ENCODE results near the gene DVL2. TPM values are rescaled to one million over a fixed set of nuclear protein-coding genes. Genes with fewer than 3 reads are reported as not detected.

Gene DVL2
- total RNA-seq, 4 donors from 2014 or later = 21.4 to 58.0 (median 37.3) TPM

GRCh38 chr17:7236808-7237207 is 2.5 kb upstream of the DVL2 start:
- intact Hi-C loops (cut with DNase I) = no loop called here
- TF ChIP-seq POLR2A (IDR thresholded peaks at IDR 0.05) = no peak
- TF ChIP-seq CTCF (IDR thresholded peaks at IDR 0.05) = no peak
- peaks cover 12 to 37% (median 14%) of the 10 kb centered on the region in 3 donors for H3K36me3 ChIP-seq
- WGBS, 2 donors = 84 to 86% methylated on average over 6 of the region's 6 CpGs
- peak overlapping the region in 1 of 4 donors; percentile 97 for H3K4me3 ChIP-seq
- no peak for DNase-seq
- peak overlapping the region; percentile 97 to 98 (median 98) for H3K27ac ChIP-seq
- peaks cover 49 to 76% (median 55%) of the 10 kb centered on the region in 3 donors for H3K4me1 ChIP-seq
- no peaks in the 10 kb centered on the region for H3K27me3 ChIP-seq
- no peaks in the 10 kb centered on the region for H3K9me3 ChIP-seq

GRCh38 chr17:7235693-7236665 is 1.7 kb upstream of the DVL2 start:
- Histone ChIP-seq H3K36me3 (peaks cover 12 to 34% (median 13%) of the 10 kb centered on the region in 3 donors), H3K4me1 (peaks cover 43 to 77% (median 53%) of the 10 kb centered on the region in 3 donors), H3K9me3 (no peaks in the 10 kb centered on the region), H3K27ac (peak overlapping the region; percentile 92 to 97 (median 94)), H3K27me3 (no peaks in the 10 kb centered on the region), H3K4me3 (no peak overlapping the region)
- no peak for TF ChIP-seq CTCF (IDR thresholded peaks at IDR 0.05)
- no peak for TF ChIP-seq POLR2A (IDR thresholded peaks at IDR 0.05)
- no peak for DNase-seq
- intact Hi-C loops (cut with DNase I) = no loop called here
- WGBS, 2 donors = 83 to 86% methylated on average over 14 to 15 of the region's 22 CpGs

- WGBS, 2 donors = 3% methylated on average over 5 of the region's 9 CpGs
- DNase-seq = no peak
- Histone ChIP-seq H3K4me3 (peak overlapping the region; percentile 90 to 98 (median 97)), H3K27me3 (no peaks in the 10 kb centered on the region), H3K27ac (peak overlapping the region; percentile 92 to 97 (median 94)), H3K36me3 (peaks cover 14 to 44% (median 28%) of the 10 kb centered on the region in 3 donors), H3K4me1 (peaks cover 32 to 87% (median 47%) of the 10 kb centered on the region in 3 donors), H3K9me3 (no peaks in the 10 kb centered on the region)
- no peak for TF ChIP-seq CTCF (IDR thresholded peaks at IDR 0.05)
- no peak for TF ChIP-seq POLR2A (IDR thresholded peaks at IDR 0.05)
- intact Hi-C loops (cut with DNase I) = no loop called here
These were observed 625 bp downstream of the DVL2 start for GRCh38 chr17:7233701-7234082.

GRCh38 chr17:7232114-7232513 is 2.2 kb downstream of the DVL2 start:
- Histone ChIP-seq H3K27ac (peak overlapping the region; percentile 9 to 97 (median 54)), H3K9me3 (no peaks in the 10 kb centered on the region), H3K4me3 (peak overlapping the region in 2 of 4 donors; percentile 97 to 98), H3K4me1 (peaks cover 29 to 95% (median 52%) of the 10 kb centered on the region in 3 donors), H3K27me3 (no peaks in the 10 kb centered on the region), H3K36me3 (peaks cover 18 to 57% (median 31%) of the 10 kb centered on the region in 3 donors)
- TF ChIP-seq POLR2A (IDR thresholded peaks at IDR 0.05) (no peak), CTCF (IDR thresholded peaks at IDR 0.05) (no peak)
- intact Hi-C loops (cut with DNase I) = no loop called here
- WGBS, 2 donors = 58 to 66% methylated on average over 5 of the region's 5 CpGs
- no peak for DNase-seq

- intact Hi-C loops (cut with DNase I) = no loop called here
- DNase-seq = no peak
- H3K9me3 ChIP-seq = no peaks in the 10 kb centered on the region
- H3K27ac ChIP-seq = peak overlapping the region; percentile 83 to 100 (median 90)
- TF ChIP-seq POLR2A (IDR thresholded peaks at IDR 0.05) (no peak), CTCF (IDR thresholded peaks at IDR 0.05) (no peak)
- no peak overlapping the region for H3K4me3 ChIP-seq
- peaks cover 40 to 63% (median 42%) of the 10 kb centered on the region in 3 donors for H3K36me3 ChIP-seq
- H3K4me1 ChIP-seq = peaks cover 14 to 89% (median 34%) of the 10 kb centered on the region in 3 donors
- H3K27me3 ChIP-seq = no peaks in the 10 kb centered on the region
- 91 to 93% methylated on average over 4 to 10 of the region's 19 CpGs for WGBS, 2 donors
These were observed 4.8 kb downstream of the DVL2 start for GRCh38 chr17:7229504-7229903.

Measured in esophagus squamous epithelium (tissue), 5 donors.